A549 (cell line): ENCODE results near the gene OVOL3.

Experiments used
- CEBPB ChIP-seq, 2 experiments: fragments of >200 bp in 1 of 2; sonication (Bioruptor Twin) in 1 of 2; formaldehyde crosslinking in 1 of 2; IDR thresholded peaks; 2 replicates each; pipeline ENCODE4 v1.6.1; 2012 to 2016
- MAFK ChIP-seq: fragments of 450-650 bp; IDR thresholded peaks from 2 replicates; pipeline ENCODE4 v1.6.1; 2014; ENCODE audit not compliant: partially characterized antibody
- POLR2A ChIP-seq: IDR thresholded peaks from 2 replicates; pipeline ENCODE4 v1.6.1; 2012; ENCODE audit warnings: mild to moderate bottlenecking, low read length
- RAD21 ChIP-seq, 2 experiments: fragments of >200 bp in 1 of 2; sonication (Bioruptor Twin) in 1 of 2; formaldehyde crosslinking in 1 of 2; IDR thresholded peaks in 1 of 2; conservative IDR thresholded peaks in 1 of 2; 2 replicates in 1 of 2; 3 replicates in 1 of 2; pipeline ENCODE4 v1.6.1; 2012 to 2018; ENCODE audit warnings: inconsistent platforms in 1 of 2
- RFX5 ChIP-seq: fragments of 450-650 bp; IDR thresholded peaks from 2 replicates; pipeline ENCODE4 v1.7.1; 2014; ENCODE audit warnings: antibody characterized with exemption, mild to moderate bottlenecking, moderate library complexity
- TF ChIP-seq, protein P1 (sequence below): fragments of 200-600 bp; sonication (generic); IDR thresholded peaks from 2 replicates; pipeline ENCODE4 v1.6.1; 2016; ENCODE audit warnings: antibody characterized with exemption, mild to moderate bottlenecking, moderate library complexity
- TF ChIP-seq, protein P2 (sequence below): fragments of >200 bp; sonication (Bioruptor Twin); formaldehyde crosslinking; IDR thresholded peaks from 3 replicates; pipeline ENCODE4 v1.5.1; 2016
- TF ChIP-seq, protein P3 (sequence below): IDR thresholded peaks from 2 replicates; pipeline ENCODE4 v1.6.1; 2012

DNA sequence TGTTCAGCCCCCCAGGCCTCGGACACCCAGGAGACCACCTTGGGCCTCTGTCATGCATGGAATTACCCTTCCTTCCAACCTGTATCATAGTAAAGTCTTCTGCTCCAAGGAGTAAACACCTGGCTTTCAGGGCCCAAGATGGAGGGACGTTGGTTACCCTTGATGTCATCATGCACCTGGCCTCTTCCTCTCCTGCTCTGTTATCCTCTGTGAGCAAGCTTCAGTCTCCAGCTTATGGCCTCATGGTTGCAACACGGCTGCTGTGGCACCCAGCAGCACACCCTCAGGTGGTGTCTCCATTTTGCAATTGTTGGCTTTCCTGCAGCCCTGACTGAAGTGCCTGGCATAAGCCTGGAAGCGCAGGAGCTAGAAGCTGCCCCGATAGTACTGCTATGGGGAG, 4.0 kb upstream of the OVOL3 start:
- TF ChIP-seq POLR2A, result no peak
- TF ChIP-seq RFX5, result no peak
- TF ChIP-seq, protein P1, sequence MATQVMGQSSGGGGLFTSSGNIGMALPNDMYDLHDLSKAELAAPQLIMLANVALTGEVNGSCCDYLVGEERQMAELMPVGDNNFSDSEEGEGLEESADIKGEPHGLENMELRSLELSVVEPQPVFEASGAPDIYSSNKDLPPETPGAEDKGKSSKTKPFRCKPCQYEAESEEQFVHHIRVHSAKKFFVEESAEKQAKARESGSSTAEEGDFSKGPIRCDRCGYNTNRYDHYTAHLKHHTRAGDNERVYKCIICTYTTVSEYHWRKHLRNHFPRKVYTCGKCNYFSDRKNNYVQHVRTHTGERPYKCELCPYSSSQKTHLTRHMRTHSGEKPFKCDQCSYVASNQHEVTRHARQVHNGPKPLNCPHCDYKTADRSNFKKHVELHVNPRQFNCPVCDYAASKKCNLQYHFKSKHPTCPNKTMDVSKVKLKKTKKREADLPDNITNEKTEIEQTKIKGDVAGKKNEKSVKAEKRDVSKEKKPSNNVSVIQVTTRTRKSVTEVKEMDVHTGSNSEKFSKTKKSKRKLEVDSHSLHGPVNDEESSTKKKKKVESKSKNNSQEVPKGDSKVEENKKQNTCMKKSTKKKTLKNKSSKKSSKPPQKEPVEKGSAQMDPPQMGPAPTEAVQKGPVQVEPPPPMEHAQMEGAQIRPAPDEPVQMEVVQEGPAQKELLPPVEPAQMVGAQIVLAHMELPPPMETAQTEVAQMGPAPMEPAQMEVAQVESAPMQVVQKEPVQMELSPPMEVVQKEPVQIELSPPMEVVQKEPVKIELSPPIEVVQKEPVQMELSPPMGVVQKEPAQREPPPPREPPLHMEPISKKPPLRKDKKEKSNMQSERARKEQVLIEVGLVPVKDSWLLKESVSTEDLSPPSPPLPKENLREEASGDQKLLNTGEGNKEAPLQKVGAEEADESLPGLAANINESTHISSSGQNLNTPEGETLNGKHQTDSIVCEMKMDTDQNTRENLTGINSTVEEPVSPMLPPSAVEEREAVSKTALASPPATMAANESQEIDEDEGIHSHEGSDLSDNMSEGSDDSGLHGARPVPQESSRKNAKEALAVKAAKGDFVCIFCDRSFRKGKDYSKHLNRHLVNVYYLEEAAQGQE, result no peak
- no peak for TF ChIP-seq MAFK
- TF ChIP-seq, protein P2, sequence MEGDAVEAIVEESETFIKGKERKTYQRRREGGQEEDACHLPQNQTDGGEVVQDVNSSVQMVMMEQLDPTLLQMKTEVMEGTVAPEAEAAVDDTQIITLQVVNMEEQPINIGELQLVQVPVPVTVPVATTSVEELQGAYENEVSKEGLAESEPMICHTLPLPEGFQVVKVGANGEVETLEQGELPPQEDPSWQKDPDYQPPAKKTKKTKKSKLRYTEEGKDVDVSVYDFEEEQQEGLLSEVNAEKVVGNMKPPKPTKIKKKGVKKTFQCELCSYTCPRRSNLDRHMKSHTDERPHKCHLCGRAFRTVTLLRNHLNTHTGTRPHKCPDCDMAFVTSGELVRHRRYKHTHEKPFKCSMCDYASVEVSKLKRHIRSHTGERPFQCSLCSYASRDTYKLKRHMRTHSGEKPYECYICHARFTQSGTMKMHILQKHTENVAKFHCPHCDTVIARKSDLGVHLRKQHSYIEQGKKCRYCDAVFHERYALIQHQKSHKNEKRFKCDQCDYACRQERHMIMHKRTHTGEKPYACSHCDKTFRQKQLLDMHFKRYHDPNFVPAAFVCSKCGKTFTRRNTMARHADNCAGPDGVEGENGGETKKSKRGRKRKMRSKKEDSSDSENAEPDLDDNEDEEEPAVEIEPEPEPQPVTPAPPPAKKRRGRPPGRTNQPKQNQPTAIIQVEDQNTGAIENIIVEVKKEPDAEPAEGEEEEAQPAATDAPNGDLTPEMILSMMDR, result no peak
- TF ChIP-seq RAD21 (conservative IDR thresholded peaks at IDR 0.05 in 1 of 2, IDR thresholded peaks at IDR 0.05 in 1 of 2), result no peak
- TF ChIP-seq, protein P3, sequence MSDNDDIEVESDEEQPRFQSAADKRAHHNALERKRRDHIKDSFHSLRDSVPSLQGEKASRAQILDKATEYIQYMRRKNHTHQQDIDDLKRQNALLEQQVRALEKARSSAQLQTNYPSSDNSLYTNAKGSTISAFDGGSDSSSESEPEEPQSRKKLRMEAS, result no peak
- TF ChIP-seq CEBPB (IDR thresholded peaks at IDR 0.05), result no peak
